Stimulated activated CD4-positive, alpha-beta T cell treated with anti-CD3 and anti-CD28 coated beads, Interleukin-1b, Interleukin-23, amount 100 ng/mL, for 1 hour (primary cell): Measurements from ENCODE around the gene MST1.

Experiments used
- DNase-seq, 2 donors: peaks; one replicate each; pipeline ENCODE4 v3.0.0-alpha.2; 2020; ENCODE audit warnings: low read depth in 2 of 2

The MST1 gene

GRCh38 chr3:49717959-49718857 lies 28.9 kb upstream of the MST1 start:
- DNase-seq = no peak

DNA sequence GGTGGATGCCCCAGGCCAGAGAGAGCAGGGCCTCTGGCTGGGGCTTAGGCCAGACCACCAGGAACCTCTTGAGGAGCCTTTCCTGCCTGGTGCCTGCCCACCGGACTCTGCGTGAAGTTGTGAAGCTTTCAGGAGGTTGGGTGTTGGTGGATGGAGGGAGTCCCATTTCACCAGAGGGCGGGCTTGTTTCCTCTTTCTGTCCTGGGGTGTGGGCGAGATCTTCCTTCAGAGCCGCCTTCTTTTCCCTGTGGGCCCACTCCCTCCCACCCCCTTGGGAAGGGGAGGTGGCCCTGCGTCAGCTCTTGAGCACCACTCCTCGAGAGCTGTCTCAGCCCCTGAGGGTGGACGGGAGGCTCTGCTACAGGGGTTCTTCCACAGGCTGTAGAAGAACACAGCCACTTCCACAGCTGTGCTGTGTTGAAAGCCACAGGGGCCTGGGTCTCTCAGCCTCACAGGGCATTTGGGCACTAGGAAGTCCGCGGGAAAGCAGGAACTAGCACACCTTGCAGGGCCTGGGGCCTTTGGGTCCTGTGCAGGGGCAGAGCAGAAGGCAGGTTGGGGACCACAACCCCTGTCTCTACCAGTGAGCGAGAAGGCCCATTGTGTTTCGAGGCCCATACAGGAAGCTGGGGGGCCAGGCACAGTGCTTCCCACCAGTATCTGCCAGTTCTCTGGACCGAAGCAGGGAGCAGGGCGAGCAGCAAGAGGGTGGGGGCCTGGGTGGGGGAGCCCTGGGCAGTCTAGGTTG lies 28.1 kb upstream of the MST1 start:
- DNase-seq = no peak

DNA sequence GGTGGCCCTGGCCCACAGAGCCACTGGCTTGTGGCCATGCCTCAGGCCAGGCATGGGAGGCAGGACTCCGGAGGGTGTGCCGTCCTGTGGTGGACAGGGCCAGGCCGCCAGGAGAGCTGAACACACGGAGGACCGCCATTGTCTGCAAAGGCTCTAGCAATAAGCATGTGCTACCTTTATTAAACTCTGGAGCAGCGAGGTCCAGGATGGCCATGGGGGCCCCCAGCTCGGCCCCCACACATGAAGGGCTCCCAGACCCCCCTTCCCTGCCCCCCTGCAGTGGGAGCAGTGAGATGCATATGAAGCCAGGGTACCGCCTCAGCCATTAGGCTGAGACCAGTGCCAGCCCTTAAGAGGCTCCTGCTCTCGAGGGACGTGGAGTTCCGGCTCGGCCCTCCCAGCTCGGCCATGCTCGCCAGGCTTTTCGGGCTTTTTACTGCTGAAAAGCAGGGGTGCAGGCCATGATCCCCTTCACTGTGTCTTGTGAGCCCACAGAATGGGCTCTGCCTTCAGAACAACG lies 27.5 kb upstream of the MST1 start:
- no peak for DNase-seq

GRCh38 chr3:49716169-49716568 lies 26.9 kb upstream of the MST1 start:
- no peak for DNase-seq

DNA sequence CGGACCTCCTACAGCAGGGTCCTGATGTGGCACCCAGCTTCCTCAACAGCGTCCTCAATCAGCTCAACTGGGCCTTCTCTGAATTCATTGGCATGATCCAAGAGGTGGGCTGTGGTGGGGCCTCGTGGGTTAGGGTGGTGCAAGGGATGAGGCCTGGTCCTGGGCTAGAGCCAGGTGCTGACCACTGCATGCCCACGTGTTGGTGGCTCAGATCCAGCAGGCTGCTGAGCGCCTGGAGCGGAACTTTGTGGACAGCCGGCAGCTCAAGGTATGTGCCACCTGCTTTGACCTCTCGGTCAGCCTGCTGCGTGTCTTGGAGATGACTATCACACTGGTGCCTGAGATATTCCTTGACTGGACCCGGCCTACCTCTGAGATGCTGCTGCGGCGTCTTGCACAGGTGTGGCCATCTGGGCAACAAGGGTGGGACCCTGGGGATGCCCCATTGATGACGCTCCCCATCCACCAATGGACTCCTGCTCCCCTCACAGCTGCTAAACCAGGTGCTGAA lies 26.4 kb upstream of the MST1 start:
- no peak for DNase-seq

DNA sequence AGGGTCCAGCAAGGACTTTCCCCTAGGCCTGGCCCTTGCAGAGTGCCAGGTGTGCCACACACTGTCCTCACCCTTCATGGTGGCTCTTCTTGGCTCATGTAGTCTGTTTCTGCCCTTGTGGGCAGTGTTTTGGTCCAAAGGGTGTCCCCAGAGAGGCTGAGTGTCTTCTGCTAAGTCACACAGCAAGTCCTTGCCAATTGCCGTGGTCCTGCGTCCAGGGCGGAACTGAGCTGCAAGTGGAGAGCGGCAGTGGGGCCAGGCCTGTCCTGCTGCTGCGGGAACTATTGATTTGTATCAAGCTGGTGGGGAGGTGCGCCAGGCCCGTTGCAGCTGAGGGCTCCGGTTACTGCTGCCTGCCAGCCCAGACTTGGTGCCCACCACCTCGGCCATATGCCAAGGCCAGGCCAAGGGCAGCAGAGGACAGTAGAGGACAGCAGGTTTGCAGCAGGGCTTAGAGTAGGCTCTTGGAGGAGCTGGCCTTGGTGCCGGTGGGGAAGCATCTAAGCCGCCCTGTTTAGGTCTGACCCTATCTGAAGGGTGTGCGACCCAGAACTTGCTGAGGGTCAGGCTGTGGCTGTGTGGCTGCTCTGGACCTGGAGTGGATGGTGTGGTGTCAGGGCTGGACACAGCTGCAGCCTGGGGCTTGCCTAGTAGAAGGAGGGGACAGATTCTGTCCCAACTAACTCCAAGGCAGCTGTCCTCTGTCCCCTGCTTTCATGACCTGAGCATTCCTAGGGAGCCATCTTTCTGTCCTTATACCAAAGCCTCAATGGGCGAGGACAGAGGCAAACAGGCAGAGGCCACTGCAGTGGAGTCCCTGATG lies 25.7 kb upstream of the MST1 start:
- no peak for DNase-seq

DNA sequence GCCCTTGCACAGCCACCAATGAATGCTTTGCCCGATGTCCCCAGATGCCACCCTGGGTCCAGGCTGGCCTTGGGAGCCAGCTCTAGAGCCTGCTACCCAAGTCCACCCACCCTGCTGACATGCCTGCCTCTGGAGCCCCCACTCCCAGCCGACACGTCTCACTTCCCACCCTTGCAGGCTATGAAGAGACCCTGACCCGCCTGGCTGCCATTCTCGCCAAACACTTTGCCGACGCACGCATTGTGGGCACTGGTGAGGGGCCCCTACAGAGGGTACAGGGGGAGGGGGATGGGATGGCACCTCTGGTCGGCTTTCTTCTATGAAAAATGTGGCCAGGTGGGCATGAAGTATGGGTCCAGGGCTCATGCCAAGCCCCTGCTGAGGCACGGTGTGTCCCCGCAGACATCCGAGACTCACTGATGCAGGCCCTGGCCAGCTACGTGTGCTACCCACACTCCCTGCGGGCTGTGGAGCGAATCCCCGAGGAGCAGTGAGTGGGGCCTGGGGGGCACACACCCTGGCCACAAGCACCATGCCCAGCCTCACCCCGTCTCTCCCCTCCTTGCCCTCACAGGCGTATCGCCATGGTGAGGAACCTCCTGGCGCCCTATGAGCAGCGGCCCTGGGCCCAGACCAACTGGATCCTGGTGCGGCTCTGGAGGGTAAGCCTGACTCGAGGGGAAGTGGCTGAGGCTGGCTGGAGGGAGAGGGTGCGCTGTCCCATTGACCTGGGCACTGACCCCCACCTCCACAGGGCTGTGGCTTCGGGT lies 24.2 kb upstream of the MST1 start:
- DNase-seq = no peak

DNA sequence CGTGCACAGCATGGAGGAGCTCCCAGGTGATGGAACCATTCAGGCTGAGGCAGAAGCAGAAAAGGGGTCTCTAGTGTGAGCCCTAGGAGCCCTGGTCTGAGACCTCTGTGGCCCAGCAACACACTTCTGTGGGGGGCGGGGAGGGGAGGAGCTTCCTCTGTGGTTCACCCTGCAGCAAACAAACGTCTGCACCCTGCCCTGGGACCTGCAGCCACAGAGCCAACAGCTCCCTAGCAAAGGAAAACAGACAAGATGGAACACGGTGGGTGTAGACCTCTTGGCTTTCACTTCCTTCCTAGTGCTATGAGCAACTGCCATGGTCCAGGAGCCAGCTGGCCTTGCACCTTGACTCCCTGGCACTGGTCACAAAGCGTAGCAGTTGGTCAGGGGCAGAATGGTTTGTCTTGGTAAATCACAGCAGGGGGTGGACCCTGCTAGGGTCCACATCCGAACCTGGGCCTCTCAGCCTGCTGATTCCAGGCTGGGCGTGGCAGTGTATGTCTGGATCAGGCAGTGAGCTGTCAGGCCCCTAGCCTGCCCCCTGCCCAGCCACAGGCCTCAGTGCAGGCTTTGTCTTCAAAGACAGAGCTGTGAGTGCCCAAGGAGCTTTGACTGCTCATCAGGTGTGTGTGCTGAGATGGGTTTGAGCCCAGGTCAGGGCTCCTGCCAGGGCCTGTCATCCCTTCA lies 23.5 kb upstream of the MST1 start:
- no peak for DNase-seq

DNA sequence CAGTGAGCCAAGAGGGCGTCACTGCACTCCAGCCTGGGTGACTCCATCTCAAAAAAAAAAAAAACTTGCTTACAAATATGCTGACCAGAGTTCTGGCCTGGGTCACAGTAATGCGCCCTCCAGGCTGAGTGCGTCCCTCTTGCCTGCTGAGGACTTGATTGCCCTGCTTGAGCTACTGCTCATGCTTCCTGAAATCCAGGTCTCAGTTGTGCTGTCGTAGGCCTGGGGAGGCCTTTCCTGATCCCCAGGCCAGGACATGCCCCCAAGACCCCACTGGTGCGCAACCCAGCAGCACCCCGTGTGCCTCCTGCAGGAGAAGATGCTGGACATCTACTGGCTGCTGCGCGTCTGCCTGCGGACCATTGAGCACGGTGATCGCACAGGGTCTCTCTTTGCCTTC lies 22.9 kb upstream of the MST1 start:
- DNase-seq = no peak

DNA sequence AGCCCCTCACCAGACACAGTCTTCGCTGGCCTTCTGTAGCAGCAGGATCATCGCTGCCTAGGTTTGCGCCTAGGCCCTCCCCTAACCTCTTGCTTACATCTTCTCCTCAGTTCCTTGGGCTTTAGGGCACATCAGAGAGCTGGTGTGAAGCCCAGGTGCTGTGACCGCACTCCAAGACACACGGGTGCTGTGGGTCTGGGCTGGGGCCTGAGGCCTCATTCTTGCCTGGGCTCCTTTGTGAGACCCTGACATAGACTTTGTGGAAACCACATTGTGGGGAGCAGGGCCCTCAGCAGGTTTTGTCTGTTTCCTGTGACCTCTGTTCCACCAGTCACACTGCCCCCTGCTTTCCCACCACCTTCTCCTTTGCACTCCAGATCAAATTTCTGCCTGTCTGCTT lies 22.2 kb upstream of the MST1 start:
- no peak for DNase-seq

DNA sequence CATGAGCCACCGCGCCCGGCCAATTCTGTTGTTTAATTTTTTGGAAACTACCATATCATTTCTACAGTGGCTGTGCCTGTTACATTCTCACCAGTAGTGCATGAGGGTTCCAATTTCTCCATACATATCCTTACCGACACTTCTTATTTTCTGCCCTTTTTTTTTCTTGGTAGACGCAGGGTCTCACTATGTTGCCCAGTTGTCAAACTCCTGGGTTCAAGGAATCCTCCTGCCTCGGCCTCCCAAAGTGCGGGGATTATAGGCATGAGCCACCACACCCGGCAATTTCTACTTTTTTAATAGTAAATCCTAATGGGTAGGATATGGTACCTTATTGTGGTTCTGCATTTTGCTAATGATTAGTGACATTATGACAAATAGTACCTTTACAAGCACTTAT lies 20.6 kb upstream of the MST1 start:
- no peak for DNase-seq

DNA sequence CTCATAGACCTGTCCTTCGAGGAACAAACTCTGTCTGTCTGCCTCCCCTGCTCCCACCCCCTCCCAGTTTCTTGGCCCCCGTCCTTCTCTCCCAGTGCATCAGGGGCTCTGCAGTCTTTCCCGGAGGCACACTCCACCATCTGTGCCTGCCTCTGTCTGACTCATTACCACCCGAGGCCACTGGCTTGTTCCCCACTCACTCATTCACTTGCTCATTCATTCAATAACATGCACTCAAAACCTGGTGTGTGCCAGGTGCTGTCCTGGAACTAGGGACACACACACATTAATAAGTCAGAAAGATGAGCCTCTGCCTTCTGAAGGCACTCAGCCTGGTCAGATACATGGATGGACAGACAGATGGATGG lies 17.8 kb upstream of the MST1 start:
- no peak for DNase-seq

DNA sequence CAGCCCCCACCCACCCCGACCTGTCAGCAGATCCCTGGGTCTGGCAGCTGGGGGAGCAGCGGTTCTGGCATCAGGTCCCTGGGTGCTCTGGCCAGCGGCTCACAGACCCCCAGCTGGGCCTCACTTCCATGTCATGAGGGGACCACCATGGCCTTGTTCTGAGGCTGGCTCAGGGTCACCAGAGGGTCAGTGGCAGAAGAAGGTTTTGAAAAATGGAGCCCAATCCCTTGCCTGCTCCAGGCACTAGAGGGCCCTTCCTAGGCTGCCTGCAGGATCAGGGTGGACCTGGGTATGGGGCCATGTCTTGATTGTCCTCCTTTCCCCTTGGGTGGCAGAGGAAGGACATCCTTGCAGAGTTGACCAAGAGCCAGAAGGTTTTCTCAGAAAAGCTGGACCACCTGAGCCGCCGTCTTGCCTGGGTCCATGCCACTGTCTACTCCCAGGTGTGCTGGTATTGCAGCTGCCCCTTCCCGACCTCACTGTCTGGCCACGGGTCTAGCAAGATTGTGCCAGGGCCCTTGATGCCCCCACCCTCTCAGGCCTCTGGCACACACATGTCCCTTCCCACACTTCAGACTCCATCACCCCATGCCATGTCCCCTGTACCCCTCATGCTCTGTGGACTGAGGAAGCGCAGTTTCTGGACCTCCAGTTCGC lies 17.3 kb upstream of the MST1 start:
- DNase-seq = no peak

GRCh38 chr3:49705390-49705960 lies 16.2 kb upstream of the MST1 start:
- no peak for DNase-seq

GRCh38 chr3:49704629-49705028 lies 15.4 kb upstream of the MST1 start:
- no peak for DNase-seq

DNA sequence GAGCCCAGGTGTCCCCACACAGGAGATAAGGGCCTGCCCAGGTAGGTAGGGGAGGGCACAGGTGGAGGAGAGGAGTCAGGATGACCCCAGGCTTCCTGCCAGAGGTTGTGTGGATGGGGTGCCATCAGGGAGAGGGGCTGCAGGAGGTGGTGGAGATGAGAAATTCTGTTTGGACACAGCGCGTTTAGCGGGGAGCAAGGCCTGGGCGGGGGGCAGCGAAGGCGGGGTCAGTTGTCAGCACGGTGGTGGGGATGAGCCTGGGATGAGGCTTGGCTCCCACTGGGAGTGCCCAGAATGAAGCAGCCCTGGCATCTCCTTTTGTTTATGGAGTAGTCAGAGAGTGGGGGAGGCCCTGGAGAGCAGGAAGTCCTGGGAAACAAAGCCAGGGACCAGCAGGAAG lies 14.7 kb upstream of the MST1 start:
- no peak for DNase-seq

GRCh38 chr3:49703443-49703927 lies 14.2 kb upstream of the MST1 start:
- peak in 1 of 2 donors; percentile 31 for DNase-seq

GRCh38 chr3:49702672-49703071 lies 13.4 kb upstream of the MST1 start:
- DNase-seq = no peak

- DNase-seq = no peak
These were observed 12.3 kb upstream of the MST1 start for GRCh38 chr3:49701388-49702077.
